T-helper 1 cell (primary cell): Measurements from ENCODE around the gene KCNQ5.
"Not testable (repeated sequence)": the region's sequence is repeated elsewhere in the genome, so short reads cannot be mapped to it uniquely, and the experiment has no call there.

Source experiments
- DNase-seq, 5 donors: peaks; one replicate each; pipeline ENCODE4 v3.0.0-alpha.2; 2012 to 2020
- total RNA-seq, 4 donors: gene quantifications; one replicate each; lab custom pipeline; 2026; lab: John Stamatoyannopoulos, UW

KCNQ5 gene
- 1.1 to 4.6 (median 3.5) reads per million in 4 donors for total RNA-seq

- peak in 2 of 5 donors; percentile 12 to 34 for DNase-seq
Observed at GRCh38 chr6:72621291-72622093, at the start of gene KCNQ5. TSS of gene KCNQ5 (plus strand) at chr6:72622064.

- DNase-seq = no peak
Observed at GRCh38 chr6:72579865-72580264, 42.0 kb upstream of the KCNQ5 start.

- DNase-seq = no peak
Observed at GRCh38 chr6:72580281-72580940, 41.5 kb upstream of the KCNQ5 start.

- DNase-seq = not testable (repeated sequence)
Observed at GRCh38 chr6:72580950-72581349, 40.9 kb upstream of the KCNQ5 start.

- no peak for DNase-seq
Observed at GRCh38 chr6:72588155-72588554, 33.7 kb upstream of the KCNQ5 start.

- no peak for DNase-seq
Observed at GRCh38 chr6:72589096-72589495, 32.8 kb upstream of the KCNQ5 start.

- no peak for DNase-seq
Observed at GRCh38 chr6:72595812-72596211, 26.1 kb upstream of the KCNQ5 start.

GRCh38 chr6:72616406-72617015 lies 5.4 kb upstream of the KCNQ5 start:
- peak in 1 of 5 donors; percentile 32 for DNase-seq

- DNase-seq = no peak
Observed at GRCh38 chr6:72617721-72618120, 4.1 kb upstream of the KCNQ5 start.

- DNase-seq = peak; percentile 14 to 61 (median 30)
Observed at GRCh38 chr6:72619883-72620696, 1.8 kb upstream of the KCNQ5 start.

- peak in 2 of 5 donors; percentile 6 to 11 for DNase-seq
Observed at GRCh38 chr6:72620871-72621290, 983 bp upstream of the KCNQ5 start.

- peak; percentile 16 to 45 (median 38) for DNase-seq
Observed at GRCh38 chr6:72622094-72622940, 453 bp downstream of the KCNQ5 start.

- no peak for DNase-seq
Observed at GRCh38 chr6:72623808-72624207, 1.9 kb downstream of the KCNQ5 start.

- DNase-seq = peak in 1 of 5 donors; percentile 19
Observed at GRCh38 chr6:72624557-72625160, 2.8 kb downstream of the KCNQ5 start.

GRCh38 chr6:72626126-72626525 lies 4.3 kb downstream of the KCNQ5 start:
- peak in 1 of 5 donors; percentile 53 for DNase-seq

GRCh38 chr6:72627539-72627938 lies 5.7 kb downstream of the KCNQ5 start:
- DNase-seq = no peak

- DNase-seq = no peak
Observed at GRCh38 chr6:72631480-72631879, 9.6 kb downstream of the KCNQ5 start.

GRCh38 chr6:72635636-72636035 lies 13.8 kb downstream of the KCNQ5 start:
- DNase-seq = no peak

- no peak for DNase-seq
Observed at GRCh38 chr6:72636215-72636614, 14.4 kb downstream of the KCNQ5 start.

- DNase-seq = no peak
Observed at GRCh38 chr6:72636786-72637185, 14.9 kb downstream of the KCNQ5 start.

GRCh38 chr6:72639920-72640614 lies 18.2 kb downstream of the KCNQ5 start:
- no peak for DNase-seq
